HepG2 (cell line): ENCODE results near the gene RPS14. TPM values are rescaled to one million over a fixed set of nuclear protein-coding genes. Genes with fewer than 3 reads are reported as not detected.
A peak's percentile ranks its signal among the peaks of the same experiment; 100 is the strongest.

Experiments
- ATF4 ChIP-seq, 2 experiments: fragments of 450-650 bp in 1 of 2; sonication (generic) in 1 of 2; formaldehyde crosslinking; IDR thresholded peaks; 2 replicates each; pipeline versions ENCODE4 v1.5.0 to v1.8.0; 2020 to 2022; ENCODE audit warnings: mild to moderate bottlenecking in 1 of 2, missing genetic modification reagents in 1 of 2
- BRF2 ChIP-seq: sonication (generic); formaldehyde crosslinking; IDR thresholded peaks from 2 replicates; pipeline ENCODE4 v1.8.1; 2022; ENCODE audit warnings: mild to moderate bottlenecking, missing genetic modification reagents
- CBFB ChIP-seq: sonication (generic); formaldehyde crosslinking; IDR thresholded peaks from 2 replicates; pipeline ENCODE4 v1.4.0; 2020; ENCODE audit warnings: missing genetic modification reagents
- CEBPB ChIP-seq: IDR thresholded peaks from 2 replicates; pipeline ENCODE4 v1.6.1; 2011; ENCODE audit warnings: low read depth, low read length, improper control_type of control experiment, borderline replicate concordance
- CENPT ChIP-seq: sonication (generic); formaldehyde crosslinking; IDR thresholded peaks from 2 replicates; pipeline ENCODE4 v1.8.0; 2022; ENCODE audit warnings: low read depth, mild to moderate bottlenecking, moderate library complexity, missing genetic modification reagents
- HCFC1 ChIP-seq: fragments of 150-350 bp; IDR thresholded peaks from 2 replicates; pipeline ENCODE4 v1.6.1; 2014; ENCODE audit warnings: low read depth, low read length
- MEF2D ChIP-seq: sonication (generic); formaldehyde crosslinking; IDR thresholded peaks from 2 replicates; pipeline ENCODE4 v1.5.1; 2020; ENCODE audit warnings: mild to moderate bottlenecking, missing genetic modification reagents
- MZF1 ChIP-seq: sonication (generic); formaldehyde crosslinking; IDR thresholded peaks from 2 replicates; pipeline ENCODE4 v1.8.1; 2023; ENCODE audit warnings: mild to moderate bottlenecking, missing genetic modification reagents, borderline replicate concordance
- NCOR1 ChIP-seq: fragments of 200-600 bp; sonication (generic); IDR thresholded peaks from 2 replicates; pipeline ENCODE4 v1.7.0; 2017; ENCODE audit warnings: antibody characterized with exemption, low read length, borderline replicate concordance
- NFAT5 ChIP-seq: sonication (generic); formaldehyde crosslinking; IDR thresholded peaks from 2 replicates; pipeline ENCODE4 v1.4.0; 2020; ENCODE audit warnings: missing genetic modification reagents
- NFYC ChIP-seq: IDR thresholded peaks from 2 replicates; pipeline ENCODE4 v1.6.1; 2016; ENCODE audit warnings: missing genetic modification reagents, missing compliant biosample characterization
- TCF7L2 ChIP-seq: IDR thresholded peaks from 2 replicates; pipeline ENCODE4 v1.6.1; 2011; ENCODE audit warnings: mild to moderate bottlenecking, low read depth, low read length, moderate library complexity
- USF2 ChIP-seq, 2 experiments: sonication (generic) in 1 of 2; formaldehyde crosslinking in 1 of 2; IDR thresholded peaks; 2 replicates each; pipeline versions ENCODE4 v1.5.1 to v1.6.1; 2011 to 2020; ENCODE audit warnings: borderline replicate concordance in 1 of 2, low read depth in 1 of 2, low read length in 1 of 2, mild to moderate bottlenecking in 1 of 2, missing genetic modification reagents in 1 of 2, moderate library complexity in 1 of 2
- ZBTB25 ChIP-seq: IDR thresholded peaks from 2 replicates; pipeline ENCODE4 v1.6.1; 2018; ENCODE audit warnings: missing genetic modification reagents
- ZNF44 ChIP-seq: sonication (generic); formaldehyde crosslinking; IDR thresholded peaks from 2 replicates; pipeline ENCODE4 v1.5.1; 2020; ENCODE audit warnings: mild to moderate bottlenecking, missing genetic modification reagents
- polyA plus RNA-seq, 8 experiments: library from polyadenylated mRNA; depleted of rRNA in 3 of 8; stranded (reverse) in 7 of 8; unstranded in 1 of 8; fragments of >200 nt; fragmentation: Illumina TruSeq in 4 of 8; extraction: Trizol in 4 of 8; gene quantifications; 2 replicates each; pipeline versions ENCODE4 v1.2.1 to v1.2.3, GENCODE V29; 2011 to 2016; ENCODE audit warnings: low read depth in 4 of 8, missing spikeins in 1 of 8, mixed read lengths in 1 of 8; ENCODE audit not compliant: insufficient read depth in 1 of 8
- total RNA-seq, 5 experiments: library from RNA; depleted of rRNA; stranded (reverse); fragments of >200 nt; fragmentation: Illumina TruSeq; extraction: Trizol; gene quantifications; 2 replicates each; pipeline ENCODE4 v1.2.3, GENCODE V29; 2016; ENCODE audit warnings: low read depth in 1 of 5

RPS14 gene
- total and polyA plus RNA-seq, 2 of the 13 experiments (the other 11 are each of a cell fraction or from before 2014, with no cell fraction given), result 2,116 to 3,295 TPM

GRCh38 chr5:150485693-150486401 lies 36.3 kb upstream of the RPS14 start (continued):
- TF ChIP-seq USF2 (IDR thresholded peaks at IDR 0.05; ENCODE audit: low read depth, low read length) (peak; percentile 45; the same call in 1 of the 2 replicates), USF2 (CRISPR knock-in tag; IDR thresholded peaks at IDR 0.05; ENCODE audit: borderline replicate concordance) (peak; percentile 79; the same call in 1 of the 2 replicates), MZF1 (CRISPR knock-in tag) (no peak), TCF7L2 (no peak), BRF2 (CRISPR knock-in tag) (no peak), CEBPB (no peak), HCFC1 (no peak), ZNF44 (CRISPR knock-in tag) (no peak), ATF4 (CRISPR knock-in tag; IDR thresholded peaks at IDR 0.05) (no peak), NCOR1 (no peak), CENPT (no peak), NFYC (no peak), NFAT5 (no peak), ZBTB25 (CRISPR knock-in tag) (no peak), CBFB (CRISPR knock-in tag) (no peak), MEF2D (CRISPR knock-in tag) (no peak)
